ENCODE data around the gene OOSP3.

- TF ChIP-seq CTCF (IDR thresholded peaks at IDR 0.05) (no peak), EZH2 (IDR thresholded peaks at IDR 0.05; ENCODE audit: borderline replicate concordance, insufficient read depth, low read depth, low read length, poor library complexity, severe bottlenecking) (no peak)
Observed at GRCh38 chr11:59931688-59932087, 53.1 kb downstream of the OOSP3 start.

All from B cell (primary cell).